ENCODE measurements around the gene GTF3A.

- TF ChIP-seq POLR2AphosphoS5 (IDR thresholded peaks at IDR 0.05; ENCODE audit: low read depth) (no peak), CTCF (IDR thresholded peaks at IDR 0.05; ENCODE audit: insufficient read depth, low read length) (no peak)
Measured at GRCh38 chr13:27440408-27440807, 16.0 kb downstream of the GTF3A start.
